ENCODE results near the gene EEPD1.

GRCh38 chr7:36207451-36208291 is 54.6 kb downstream of the EEPD1 start:
- TF ChIP-seq CTCF (IDR thresholded peaks at IDR 0.05) = no peak
- TF ChIP-seq POLR2A (IDR thresholded peaks at IDR 0.05) = no peak
- TF ChIP-seq EP300 (IDR thresholded peaks at IDR 0.05) = no peak

Data from ovary (tissue), 3 donors.